ENCODE data around the gene RALA. TPM values are rescaled to one million over a fixed set of nuclear protein-coding genes. Genes with fewer than 3 reads are reported as not detected.

RALA gene
- total RNA-seq, 1 donor from 2014 or later = 79.2 TPM

DNA sequence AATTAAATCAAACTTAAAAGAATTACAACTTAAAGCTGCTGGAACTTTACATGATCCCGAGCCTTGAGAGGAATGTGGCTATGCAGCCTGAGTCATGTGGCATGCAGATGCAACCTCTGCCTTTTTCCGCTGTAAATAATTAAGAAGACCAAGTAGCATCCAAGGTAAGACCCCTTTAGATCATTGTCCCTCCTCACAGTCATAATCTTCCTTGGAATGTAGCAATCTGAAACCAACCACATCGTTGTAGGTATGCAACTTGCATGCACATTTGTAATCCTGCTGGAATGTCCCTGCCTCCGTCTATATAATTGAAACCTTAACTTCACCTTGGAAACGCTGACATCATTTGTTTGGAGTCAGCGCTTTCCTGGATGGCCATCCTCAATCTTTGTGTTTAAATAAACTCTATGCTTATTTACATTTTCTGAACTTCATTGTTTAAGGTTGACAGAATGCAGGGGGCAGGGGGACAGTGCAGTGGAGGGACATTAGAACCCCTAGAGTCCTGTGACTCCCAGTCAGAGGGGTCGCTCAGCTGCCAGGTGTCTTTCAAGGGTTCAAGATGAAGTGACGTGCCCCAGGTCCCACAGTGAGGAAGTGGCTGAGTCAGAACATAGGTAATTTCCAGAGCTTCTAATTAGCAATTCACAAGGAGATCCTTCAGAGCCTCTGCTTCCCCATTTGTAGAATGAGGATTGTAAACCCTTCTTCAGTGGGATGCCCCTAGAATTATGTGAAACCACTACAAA, 110.7 kb downstream of the RALA start:
- peak overlapping the region; percentile 47 for H3K4me3 ChIP-seq (ENCODE audit: low read depth, low read length)
- H3K27me3 ChIP-seq (ENCODE audit: control insufficient read depth, insufficient read depth, low read length) = no peaks in the 10 kb centered on the region
- TF ChIP-seq, protein P1, sequence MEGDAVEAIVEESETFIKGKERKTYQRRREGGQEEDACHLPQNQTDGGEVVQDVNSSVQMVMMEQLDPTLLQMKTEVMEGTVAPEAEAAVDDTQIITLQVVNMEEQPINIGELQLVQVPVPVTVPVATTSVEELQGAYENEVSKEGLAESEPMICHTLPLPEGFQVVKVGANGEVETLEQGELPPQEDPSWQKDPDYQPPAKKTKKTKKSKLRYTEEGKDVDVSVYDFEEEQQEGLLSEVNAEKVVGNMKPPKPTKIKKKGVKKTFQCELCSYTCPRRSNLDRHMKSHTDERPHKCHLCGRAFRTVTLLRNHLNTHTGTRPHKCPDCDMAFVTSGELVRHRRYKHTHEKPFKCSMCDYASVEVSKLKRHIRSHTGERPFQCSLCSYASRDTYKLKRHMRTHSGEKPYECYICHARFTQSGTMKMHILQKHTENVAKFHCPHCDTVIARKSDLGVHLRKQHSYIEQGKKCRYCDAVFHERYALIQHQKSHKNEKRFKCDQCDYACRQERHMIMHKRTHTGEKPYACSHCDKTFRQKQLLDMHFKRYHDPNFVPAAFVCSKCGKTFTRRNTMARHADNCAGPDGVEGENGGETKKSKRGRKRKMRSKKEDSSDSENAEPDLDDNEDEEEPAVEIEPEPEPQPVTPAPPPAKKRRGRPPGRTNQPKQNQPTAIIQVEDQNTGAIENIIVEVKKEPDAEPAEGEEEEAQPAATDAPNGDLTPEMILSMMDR (IDR thresholded peaks at IDR 0.05; ENCODE audit: insufficient read depth, low read length, poor library complexity, severe bottlenecking) = no peak
- DNase-seq (ENCODE audit: low read depth) = peak; percentile 85
- H3K36me3 ChIP-seq (ENCODE audit: control insufficient read depth, insufficient read depth, low read length) = no peaks in the 10 kb centered on the region

DNA sequence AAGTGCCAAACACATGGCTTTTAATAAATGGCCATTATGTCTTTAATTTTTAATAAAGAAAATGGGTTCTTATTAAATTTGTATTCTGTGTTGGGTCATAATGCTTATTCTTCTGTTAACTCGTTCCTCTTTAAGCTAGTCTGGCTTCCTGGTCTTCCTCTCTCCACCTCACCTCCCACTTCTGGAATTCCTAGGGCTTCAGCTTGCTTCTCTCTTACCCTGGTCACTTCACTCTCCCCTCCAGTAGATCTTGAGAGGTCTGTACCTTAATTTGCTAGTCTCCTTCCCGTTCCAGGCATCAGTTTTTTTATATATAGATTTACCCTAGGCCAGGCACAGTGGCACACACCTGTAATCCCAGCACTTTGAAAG, 111.2 kb downstream of the RALA start:
- no peak for DNase-seq (ENCODE audit: low read depth)
- no peak overlapping the region for H3K4me3 ChIP-seq (ENCODE audit: low read depth, low read length)
- TF ChIP-seq, protein P1 (IDR thresholded peaks at IDR 0.05; ENCODE audit: insufficient read depth, low read length, poor library complexity, severe bottlenecking) = no peak
- no peaks in the 10 kb centered on the region for H3K27me3 ChIP-seq (ENCODE audit: control insufficient read depth, insufficient read depth, low read length)
- no peaks in the 10 kb centered on the region for H3K36me3 ChIP-seq (ENCODE audit: control insufficient read depth, insufficient read depth, low read length)

DNA sequence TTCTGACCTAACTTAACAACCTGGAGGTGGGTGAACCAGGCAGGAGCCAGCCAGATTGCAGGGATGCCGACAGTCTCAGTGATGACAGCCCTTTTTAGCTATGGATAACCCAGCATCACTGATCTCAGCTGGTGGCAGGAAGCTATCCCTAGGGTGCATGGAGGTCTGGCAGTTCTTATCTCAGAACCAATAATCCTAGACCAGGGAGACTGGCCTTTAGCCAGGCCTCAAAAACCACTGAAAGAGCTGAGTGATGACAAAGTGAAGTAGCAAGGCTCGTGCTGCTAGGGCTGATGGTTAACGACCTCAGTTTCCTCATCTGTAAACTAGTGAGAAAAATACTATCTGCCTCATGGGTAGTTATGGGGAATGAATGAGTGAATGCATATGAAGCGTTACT, 112.5 kb downstream of the RALA start:
- no peak for DNase-seq (ENCODE audit: low read depth)
- no peaks in the 10 kb centered on the region for H3K27me3 ChIP-seq (ENCODE audit: control insufficient read depth, insufficient read depth, low read length)
- no peak overlapping the region for H3K4me3 ChIP-seq (ENCODE audit: low read depth, low read length)
- TF ChIP-seq, protein P1 (IDR thresholded peaks at IDR 0.05; ENCODE audit: insufficient read depth, low read length, poor library complexity, severe bottlenecking) = no peak
- no peaks in the 10 kb centered on the region for H3K36me3 ChIP-seq (ENCODE audit: control insufficient read depth, insufficient read depth, low read length)

DNA sequence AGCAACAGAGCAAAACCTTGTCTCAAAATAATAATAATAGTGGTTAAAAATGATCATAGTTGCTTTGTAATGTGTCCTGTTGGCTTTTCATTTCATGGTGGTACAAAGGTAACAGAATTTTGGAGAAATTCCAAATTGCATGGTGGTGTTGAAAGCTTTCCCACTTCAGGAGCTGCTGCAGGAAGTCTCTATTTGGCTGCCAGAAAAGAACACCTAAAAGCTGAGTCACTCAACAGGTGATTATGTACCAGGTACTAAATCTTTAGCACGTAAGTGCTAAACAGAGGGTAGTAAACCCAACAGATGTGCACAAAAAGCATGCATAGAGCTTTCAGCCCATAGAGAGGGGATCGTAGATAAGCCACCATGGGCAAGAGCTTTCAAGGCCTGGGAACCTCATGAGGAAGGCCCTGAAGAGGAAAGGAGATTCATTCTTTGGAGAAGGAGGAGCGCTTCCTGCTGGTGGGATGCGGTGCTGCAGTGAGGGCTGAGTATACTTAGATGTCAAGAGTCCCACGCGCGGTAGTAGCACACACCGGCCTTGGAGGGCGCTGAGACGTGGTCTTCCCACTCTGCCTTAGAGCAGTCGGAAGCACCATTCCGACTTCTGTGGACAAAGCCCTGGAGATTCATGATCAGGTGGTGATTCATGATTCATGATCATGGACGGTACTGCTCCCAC, 118.7 kb downstream of the RALA start:
- Histone ChIP-seq H3K27me3 (ENCODE audit: control insufficient read depth, insufficient read depth, low read length) (no peaks in the 10 kb centered on the region), H3K36me3 (ENCODE audit: control insufficient read depth, insufficient read depth, low read length) (no peaks in the 10 kb centered on the region), H3K4me3 (ENCODE audit: low read depth, low read length) (no peak overlapping the region)
- DNase-seq (ENCODE audit: low read depth) = no peak
- TF ChIP-seq, protein P1 (IDR thresholded peaks at IDR 0.05; ENCODE audit: insufficient read depth, low read length, poor library complexity, severe bottlenecking) = peak; percentile 29

DNA sequence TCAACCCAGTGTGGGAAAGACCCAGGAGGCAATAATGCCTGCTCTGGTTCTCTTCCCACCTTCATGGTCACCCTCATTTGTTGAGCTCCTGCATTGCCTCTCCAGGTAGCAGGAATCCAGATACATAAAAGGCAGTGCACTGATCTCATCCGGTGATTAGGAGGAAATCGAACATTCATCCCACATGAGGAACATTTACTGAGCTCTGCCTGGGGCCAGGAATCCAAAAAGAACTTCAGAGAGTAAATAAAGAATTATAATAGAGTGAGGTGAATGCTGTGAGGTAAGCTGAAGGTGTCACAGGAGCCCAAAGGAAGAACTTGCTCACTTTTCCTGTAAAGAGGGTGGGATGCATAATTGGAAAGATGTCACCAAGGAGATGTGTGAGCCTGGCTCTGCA, 121.2 kb downstream of the RALA start:
- Histone ChIP-seq H3K27me3 (ENCODE audit: control insufficient read depth, insufficient read depth, low read length) (no peaks in the 10 kb centered on the region), H3K4me3 (ENCODE audit: low read depth, low read length) (no peak overlapping the region), H3K36me3 (ENCODE audit: control insufficient read depth, insufficient read depth, low read length) (no peaks in the 10 kb centered on the region)
- no peak for DNase-seq (ENCODE audit: low read depth)
- TF ChIP-seq, protein P1 (IDR thresholded peaks at IDR 0.05; ENCODE audit: insufficient read depth, low read length, poor library complexity, severe bottlenecking) = no peak
